CD4-positive, alpha-beta T cell (primary cell): ENCODE measurements around the gene PROCR. TPM values are rescaled to one million over a fixed set of nuclear protein-coding genes. Genes with fewer than 3 reads are reported as not detected.

ENCODE experiments used
- ATAC-seq: fragments of 200-7000 bp; cut with Tn5 transposase; one replicate; pipeline ENCODE4 v1.10.0; 2022; ENCODE audit warnings: mild to moderate bottlenecking; ENCODE audit not compliant: poor library complexity
- CTCF ChIA-PET: fragments of 350-600 bp; sonication (Branson Sonifier 250); formaldehyde crosslinking; loops from one replicate; lab custom pipeline; 2021; ENCODE audit warnings: antibody characterized with exemption, inconsistent platforms; lab: Charles Lee
- POLR2A ChIA-PET: fragments of 350-600 bp; sonication (Branson Sonifier 250); formaldehyde crosslinking; loops from one replicate; lab custom pipeline; 2021; ENCODE audit warnings: antibody characterized with exemption, inconsistent platforms; lab: Charles Lee
- DNase-seq, 14 experiments: peaks; one replicate each; pipeline ENCODE4 v3.0.0-alpha.2; 2013 to 2020; ENCODE audit warnings: mixed read lengths in 2 of 14
- H3K27ac ChIP-seq, 2 donors: one replicate each; pipeline versions ENCODE4 v1.5.1 to v1.7.0; 2013; ENCODE audit warnings: low read length in 2 of 2, low read depth in 1 of 2, mild to moderate bottlenecking in 1 of 2
- H3K27me3 ChIP-seq, 2 experiments: 1 replicate in 1 of 2; 2 replicates in 1 of 2; pipeline versions ENCODE4 v1.6.1 to v1.7.0; 2013; ENCODE audit warnings: low read length in 2 of 2, control low read depth in 1 of 2, mild to moderate bottlenecking in 1 of 2, moderate library complexity in 1 of 2; ENCODE audit not compliant: insufficient read depth in 2 of 2, control insufficient read depth in 1 of 2
- H3K36me3 ChIP-seq: one replicate; pipeline ENCODE4 v1.6.1; 2013; ENCODE audit warnings: low read length, control low read depth; ENCODE audit not compliant: insufficient read depth
- H3K4me1 ChIP-seq: one replicate; pipeline ENCODE4 v1.6.1; 2013; ENCODE audit warnings: low read length, control low read depth; ENCODE audit not compliant: insufficient read depth
- H3K4me3 ChIP-seq: one replicate; pipeline ENCODE4 v1.5.1; 2013; ENCODE audit warnings: mild to moderate bottlenecking, low read length, moderate library complexity
- H3K9me3 ChIP-seq, 2 experiments: 1 replicate in 1 of 2; 2 replicates in 1 of 2; pipeline versions ENCODE4 v1.6.1 to v1.7.0; 2013; ENCODE audit warnings: low read length in 2 of 2, mild to moderate bottlenecking in 2 of 2, control low read depth in 1 of 2, moderate library complexity in 1 of 2; ENCODE audit not compliant: control insufficient read depth in 1 of 2, insufficient read depth in 1 of 2
- H3K27ac Mint-ChIP-seq: one replicate; pipeline ENCODE4 v1.8.0; 2020; ENCODE audit warnings: mixed read lengths
- H3K27me3 Mint-ChIP-seq: one replicate; pipeline ENCODE4 v1.8.0; 2021; ENCODE audit warnings: mixed read lengths
- H3K36me3 Mint-ChIP-seq: one replicate; pipeline ENCODE4 v1.8.0; 2021; ENCODE audit warnings: low read depth, mixed read lengths
- H3K4me1 Mint-ChIP-seq: one replicate; pipeline ENCODE4 v1.8.0; 2021; ENCODE audit warnings: low read depth, mixed read lengths
- H3K4me3 Mint-ChIP-seq: one replicate; pipeline ENCODE4 v1.8.0; 2020; ENCODE audit warnings: mild to moderate bottlenecking, mixed read lengths
- H3K9me3 Mint-ChIP-seq: one replicate; pipeline ENCODE4 v1.8.0; 2020; ENCODE audit warnings: mixed read lengths
- intact Hi-C, 2 experiments: fragments of 100-400 bp; cut with DNase I in 1 of 2; cut with micrococcal nuclease in 1 of 2; formaldehyde crosslinking; loops; one replicate each; pipeline versions ENCODE4 v1.15.1 to v1.9.0; 2023 to 2025; cut with DNase I, micrococcal nuclease
- total RNA-seq, 174 experiments: library from RNA in 2 of 174; stranded (reverse) in 2 of 174; gene quantifications; one replicate each; pipeline ENCODE4 v1.2.3 and lab custom pipeline; 2021 to 2026
- TF ChIP-seq, protein P1 (sequence below): fragments of 200-600 bp; IDR thresholded peaks from one replicate; pipeline ENCODE4 v1.8.0; 2022; ENCODE audit warnings: antibody characterized with exemption, mild to moderate bottlenecking

The PROCR gene
- total RNA-seq, 2 experiments from 2014 or later: 0.33 to 0.61 TPM

DNA sequence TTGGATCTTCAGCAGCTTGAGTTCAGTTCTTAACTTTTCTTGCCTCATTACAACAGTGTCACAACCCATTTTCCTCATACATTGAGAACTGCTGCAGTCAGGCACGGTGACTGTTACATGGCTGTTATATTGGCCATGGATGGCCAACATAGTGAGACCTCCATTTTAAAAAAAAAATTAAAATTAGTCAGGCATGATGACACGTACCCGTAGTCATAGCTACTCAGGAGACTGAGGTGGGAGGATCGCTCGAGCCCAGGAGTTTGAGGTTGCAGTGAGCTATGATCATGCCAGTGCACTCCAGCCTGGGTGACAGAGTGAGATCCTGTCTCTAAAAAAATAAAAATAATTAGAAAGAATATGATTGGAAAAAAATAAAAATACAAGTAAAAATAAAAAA, 44.7 kb downstream of the PROCR start:
- TF ChIP-seq, protein P1, sequence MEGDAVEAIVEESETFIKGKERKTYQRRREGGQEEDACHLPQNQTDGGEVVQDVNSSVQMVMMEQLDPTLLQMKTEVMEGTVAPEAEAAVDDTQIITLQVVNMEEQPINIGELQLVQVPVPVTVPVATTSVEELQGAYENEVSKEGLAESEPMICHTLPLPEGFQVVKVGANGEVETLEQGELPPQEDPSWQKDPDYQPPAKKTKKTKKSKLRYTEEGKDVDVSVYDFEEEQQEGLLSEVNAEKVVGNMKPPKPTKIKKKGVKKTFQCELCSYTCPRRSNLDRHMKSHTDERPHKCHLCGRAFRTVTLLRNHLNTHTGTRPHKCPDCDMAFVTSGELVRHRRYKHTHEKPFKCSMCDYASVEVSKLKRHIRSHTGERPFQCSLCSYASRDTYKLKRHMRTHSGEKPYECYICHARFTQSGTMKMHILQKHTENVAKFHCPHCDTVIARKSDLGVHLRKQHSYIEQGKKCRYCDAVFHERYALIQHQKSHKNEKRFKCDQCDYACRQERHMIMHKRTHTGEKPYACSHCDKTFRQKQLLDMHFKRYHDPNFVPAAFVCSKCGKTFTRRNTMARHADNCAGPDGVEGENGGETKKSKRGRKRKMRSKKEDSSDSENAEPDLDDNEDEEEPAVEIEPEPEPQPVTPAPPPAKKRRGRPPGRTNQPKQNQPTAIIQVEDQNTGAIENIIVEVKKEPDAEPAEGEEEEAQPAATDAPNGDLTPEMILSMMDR: no peak
- ChIA-PET POLR2A (no interaction called here), CTCF (no interaction called here)
- ATAC-seq (no peak), DNase-seq (no peak)
- no peaks in the 10 kb centered on the region for H3K9me3 Mint-ChIP-seq
- no peaks in the 10 kb centered on the region for H3K27me3 ChIP-seq
- H3K27ac ChIP-seq: no peak overlapping the region
- H3K4me1 Mint-ChIP-seq: no peaks in the 10 kb centered on the region
- H3K36me3 ChIP-seq: no peaks in the 10 kb centered on the region
- no peaks in the 10 kb centered on the region for H3K9me3 ChIP-seq
- no peaks in the 10 kb centered on the region for H3K27me3 Mint-ChIP-seq
- H3K36me3 Mint-ChIP-seq: peaks cover 26% of the 10 kb centered on the region
- no peak overlapping the region for H3K4me3 Mint-ChIP-seq
- no peak overlapping the region for H3K4me3 ChIP-seq
- no peak overlapping the region for H3K27ac Mint-ChIP-seq
- H3K4me1 ChIP-seq: no peaks in the 10 kb centered on the region
- intact Hi-C loops: no loop called here

DNA sequence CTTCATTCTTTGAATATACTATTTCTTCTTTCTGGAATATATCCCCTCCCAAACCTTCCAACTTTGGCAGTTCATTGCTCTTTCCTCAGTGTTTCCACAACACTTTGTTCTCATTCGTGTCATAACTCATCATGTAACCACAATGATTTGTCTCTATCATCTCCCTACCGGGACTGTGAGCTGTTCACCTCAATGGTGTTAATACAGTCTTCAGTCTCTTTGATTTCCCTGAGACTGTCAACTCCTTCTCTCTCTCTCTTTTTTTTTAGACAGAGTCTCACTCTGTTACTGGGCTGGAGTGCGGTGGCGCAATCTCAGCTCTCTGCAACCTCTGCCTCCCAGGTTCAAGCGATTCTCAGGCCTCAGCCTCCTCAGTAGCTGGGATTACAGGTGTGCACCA, 52.1 kb downstream of the PROCR start:
- DNase-seq (no peak), ATAC-seq (no peak)
- ChIA-PET POLR2A (interaction anchor here (0.6 kb wide), 1 partner anchor 11 kb away, joined by 3 read pairs; no protein-coding TSS in a partner anchor), CTCF (no interaction called here)
- Mint-ChIP-seq H3K4me1 (peaks cover 6% of the 10 kb centered on the region), H3K36me3 (no peaks in the 10 kb centered on the region), H3K27me3 (peaks cover 33% of the 10 kb centered on the region), H3K9me3 (no peaks in the 10 kb centered on the region), H3K4me3 (no peak overlapping the region), H3K27ac (no peak overlapping the region)
- Histone ChIP-seq H3K36me3 (no peaks in the 10 kb centered on the region), H3K9me3 (no peaks in the 10 kb centered on the region), H3K27ac (no peak overlapping the region), H3K4me3 (no peak overlapping the region), H3K27me3 (peaks cover 16 to 17% of the 10 kb centered on the region in 2 experiments), H3K4me1 (peaks cover 10% of the 10 kb centered on the region)
- intact Hi-C loops: no loop called here
- TF ChIP-seq, protein P1: no peak

DNA sequence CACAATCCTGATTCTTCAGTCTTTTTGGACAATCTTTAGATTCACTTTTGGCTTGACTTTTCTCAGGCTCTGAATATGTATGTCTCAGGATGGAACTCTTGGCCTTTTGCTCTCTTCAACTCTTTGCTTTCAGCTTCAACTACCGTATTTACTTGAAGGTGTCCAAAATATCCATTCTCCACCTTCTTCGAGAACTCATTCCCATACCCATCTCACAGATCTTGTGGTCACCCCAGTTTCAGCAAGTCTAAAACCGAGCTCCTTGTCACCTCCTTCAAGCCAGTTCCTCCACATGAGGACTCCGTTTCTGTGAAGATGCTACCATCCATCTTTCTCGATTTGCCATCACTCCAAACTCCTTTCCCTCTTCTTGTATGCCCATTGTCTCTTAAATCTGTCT, 52.7 kb downstream of the PROCR start:
- Histone ChIP-seq H3K27ac (no peak overlapping the region), H3K9me3 (no peaks in the 10 kb centered on the region), H3K36me3 (no peaks in the 10 kb centered on the region), H3K4me1 (peaks cover 10% of the 10 kb centered on the region), H3K4me3 (no peak overlapping the region), H3K27me3 (peaks cover 16 to 23% of the 10 kb centered on the region in 2 experiments)
- Mint-ChIP-seq H3K4me3 (no peak overlapping the region), H3K4me1 (peaks cover 6% of the 10 kb centered on the region), H3K36me3 (peaks cover 3% of the 10 kb centered on the region), H3K27ac (no peak overlapping the region), H3K9me3 (no peaks in the 10 kb centered on the region), H3K27me3 (peaks cover 39% of the 10 kb centered on the region)
- ATAC-seq: no peak
- CTCF ChIA-PET: no interaction called here
- intact Hi-C loops: no loop called here
- TF ChIP-seq, protein P1: no peak
- DNase-seq: no peak
- POLR2A ChIA-PET: no interaction called here
